Mesenteric fat pad (tissue), 1 donor: Measurements from ENCODE around the gene POGLUT2. TPM values are rescaled to one million over a fixed set of nuclear protein-coding genes. Genes with fewer than 3 reads are reported as not detected.

Experiments used
- DNase-seq: peaks from one replicate; pipeline ENCODE4 v3.0.0-alpha.2; 2020; ENCODE audit warnings: low spot score
- total RNA-seq: library from RNA; stranded (reverse); fragmentation: NEBNext Ultra II Directional; extraction: Animal tissue kit (Norgen Biotek cat#: 25700); gene quantifications from one replicate; pipeline ENCODE4 v1.2.1, GENCODE V29; 2021
- donor health status: DM: yes; HTN: yes; CAD: no.

POGLUT2 gene
- total RNA-seq, 1 donor from 2014 or later: 3.8 TPM

GRCh38 chr13:102769679-102770078, 29.1 kb downstream of the POGLUT2 start:
- no peak for DNase-seq

- no peak for DNase-seq
Measured at GRCh38 chr13:102768909-102769308, 29.9 kb downstream of the POGLUT2 start.

- DNase-seq: no peak
Measured at GRCh38 chr13:102763741-102764140, 35.0 kb downstream of the POGLUT2 start.

GRCh38 chr13:102761071-102761470, 37.7 kb downstream of the POGLUT2 start:
- no peak for DNase-seq

- DNase-seq: no peak
Measured at GRCh38 chr13:102758842-102759241, 39.9 kb downstream of the POGLUT2 start.

GRCh38 chr13:102757006-102757405, 41.8 kb downstream of the POGLUT2 start:
- no peak for DNase-seq

GRCh38 chr13:102751886-102752285, 46.9 kb downstream of the POGLUT2 start:
- no peak for DNase-seq

GRCh38 chr13:102742506-102742905, 56.3 kb downstream of the POGLUT2 start:
- DNase-seq: no peak

GRCh38 chr13:102742101-102742500, 56.7 kb downstream of the POGLUT2 start:
- DNase-seq: no peak

Other genes with a start within 250 kb of the POGLUT2 start
- 36.5 TPM for gene TPP2, start 202.0 kb downstream of the POGLUT2 start, total RNA-seq
- gene METTL21C, start 103.9 kb downstream of the POGLUT2 start, total RNA-seq: not detected
- gene TEX30, start 25.2 kb downstream of the POGLUT2 start, total RNA-seq: 9.2 TPM
- gene BIVM, start 143 bp upstream of the POGLUT2 start, total RNA-seq: 11.9 TPM
- 43.8 TPM for gene ERCC5, start 47.1 kb upstream of the POGLUT2 start, total RNA-seq